Measurements from ENCODE around the gene FYB1.

GRCh38 chr5:39167141-39167971 is 52.0 kb downstream of the FYB1 start:
- no peak for TF ChIP-seq CTCF (conservative IDR thresholded peaks at IDR 0.05)
- TF ChIP-seq ZFX (IDR thresholded peaks at IDR 0.05): no peak

Data from C4-2B (cell line).